Measurements from ENCODE around the gene FMNL2. TPM values are rescaled to one million over a fixed set of nuclear protein-coding genes. Genes with fewer than 3 reads are reported as not detected.

Gene FMNL2
- total and polyA plus RNA-seq, 4 donors: 1.5 to 9.3 (median 5.1) TPM

- H3K27me3 ChIP-seq (ENCODE audit: control insufficient read depth in 4 of 4, insufficient read depth in 4 of 4, low read length in 3 of 4): no peaks in the 10 kb centered on the region
- 94% methylated on average over 2 of the region's 2 CpGs for WGBS
- H3K36me3 ChIP-seq (ENCODE audit: control insufficient read depth in 4 of 4, insufficient read depth in 3 of 4, low read depth in 1 of 4, low read length in 3 of 4): no peaks in the 10 kb centered on the region
- no peak overlapping the region for H3K9ac ChIP-seq (ENCODE audit: low read depth in 1 of 2, low read length in 2 of 2)
- DNase-seq (ENCODE audit: low spot score): no peak
- H3K4me3 ChIP-seq (ENCODE audit: low read depth in 1 of 3, low read length in 3 of 3): no peak overlapping the region
- no peak overlapping the region for H3K27ac ChIP-seq (ENCODE audit: low read depth in 1 of 2, low read length in 2 of 2)
- no peaks in the 10 kb centered on the region for H3K4me1 ChIP-seq (ENCODE audit: control insufficient read depth in 4 of 4, insufficient read depth in 4 of 4, low read length in 3 of 4)
- no peaks in the 10 kb centered on the region for H3K9me3 ChIP-seq (ENCODE audit: control insufficient read depth in 4 of 4, low read length in 3 of 4)
- TF ChIP-seq MAX (IDR thresholded peaks at IDR 0.05) (no peak), CTCF (IDR thresholded peaks at IDR 0.05; ENCODE audit: low read depth, low read length, missing input control) (no peak), ATF3 (IDR thresholded peaks at IDR 0.05) (no peak), GABPA (IDR thresholded peaks at IDR 0.05 in 1 of 2, conservative IDR thresholded peaks at IDR 0.05 in 1 of 2) (no peak), ZBTB33 (IDR thresholded peaks at IDR 0.05) (no peak), REST (IDR thresholded peaks at IDR 0.05) (no peak), NR2F2 (IDR thresholded peaks at IDR 0.05) (no peak), YY1 (IDR thresholded peaks at IDR 0.05) (no peak)
Measured at GRCh38 chr2:152549423-152549822, 214.4 kb downstream of the FMNL2 start.

- Histone ChIP-seq H3K4me1 (ENCODE audit: control insufficient read depth in 4 of 4, insufficient read depth in 4 of 4, low read length in 3 of 4) (no peaks in the 10 kb centered on the region), H3K9me3 (ENCODE audit: control insufficient read depth in 4 of 4, low read length in 3 of 4) (no peaks in the 10 kb centered on the region), H3K27ac (ENCODE audit: low read depth in 1 of 2, low read length in 2 of 2) (no peak overlapping the region), H3K36me3 (ENCODE audit: control insufficient read depth in 4 of 4, insufficient read depth in 3 of 4, low read depth in 1 of 4, low read length in 3 of 4) (no peaks in the 10 kb centered on the region), H3K27me3 (ENCODE audit: control insufficient read depth in 4 of 4, insufficient read depth in 4 of 4, low read length in 3 of 4) (no peaks in the 10 kb centered on the region), H3K9ac (ENCODE audit: low read depth in 1 of 2, low read length in 2 of 2) (no peak overlapping the region), H3K4me3 (ENCODE audit: low read depth in 1 of 3, low read length in 3 of 3) (no peak overlapping the region)
- WGBS: 46% methylated on average over 2 of the region's 2 CpGs
- no peak for TF ChIP-seq FOXA2 (IDR thresholded peaks at IDR 0.05)
- TF ChIP-seq RXRA (IDR thresholded peaks at IDR 0.05): no peak
- TF ChIP-seq SP1 (IDR thresholded peaks at IDR 0.05): no peak
- no peak for TF ChIP-seq HNF4G (IDR thresholded peaks at IDR 0.05)
- no peak for DNase-seq (ENCODE audit: low spot score)
Measured at GRCh38 chr2:152550386-152550785, 215.4 kb downstream of the FMNL2 start.
